ENCODE results near the gene APLNR.

Gene APLNR

DNA sequence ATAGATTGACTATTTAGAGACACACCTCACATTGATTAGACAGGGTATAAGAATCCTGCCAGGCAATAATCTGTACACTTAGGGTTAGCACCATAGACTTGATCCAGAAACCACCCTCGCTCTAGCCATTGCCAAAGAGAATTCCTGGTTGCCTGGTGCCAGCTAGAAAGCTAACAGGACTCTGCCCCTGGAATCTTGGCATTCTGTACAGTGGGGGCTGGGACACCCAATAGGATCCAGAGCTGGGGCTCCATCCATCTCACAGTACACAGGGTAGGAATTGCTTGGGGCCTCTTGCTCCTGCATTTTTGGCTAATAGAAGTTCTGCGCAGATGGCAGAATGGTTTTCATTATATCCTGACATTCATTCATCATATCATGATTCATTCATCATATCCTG is 3.0 kb upstream of the APLNR start:
- no peak overlapping the region for H3K4me3 ChIP-seq (ENCODE audit: low read depth, low read length)
- no peak for TF ChIP-seq CTCF (IDR thresholded peaks at IDR 0.05; ENCODE audit: low read depth, low read length)
- TF ChIP-seq MYC (IDR thresholded peaks at IDR 0.05; ENCODE audit: low read depth, low read length) = no peak
- no peak for TF ChIP-seq MAX (IDR thresholded peaks at IDR 0.05; ENCODE audit: low read depth, low read length)
- TF ChIP-seq POLR2A (IDR thresholded peaks at IDR 0.05; ENCODE audit: extremely low read depth, insufficient read length) = no peak
- DNase-seq (ENCODE audit: low read depth) = no peak

DNA sequence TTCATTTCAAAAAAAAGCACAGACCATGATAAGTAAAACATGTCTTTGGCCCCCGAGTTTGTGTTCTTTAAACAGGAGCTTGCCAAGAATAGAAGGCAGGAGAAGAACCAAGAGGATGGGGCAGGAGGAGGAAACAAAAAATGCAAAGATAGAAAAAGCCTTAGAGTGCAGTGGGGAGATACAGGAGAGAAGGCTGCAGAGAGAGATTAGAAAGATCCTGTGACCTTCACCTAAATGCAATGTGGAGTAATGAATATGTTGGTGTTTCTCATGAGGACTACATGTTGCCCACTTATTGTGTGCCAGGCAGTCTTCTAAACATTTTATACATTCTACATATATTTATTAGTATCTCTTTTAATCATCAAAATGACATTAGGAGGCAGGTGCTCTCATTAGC is 2.3 kb upstream of the APLNR start:
- DNase-seq (ENCODE audit: low read depth) = no peak
- H3K4me3 ChIP-seq (ENCODE audit: low read depth, low read length) = no peak overlapping the region
- TF ChIP-seq MAX (IDR thresholded peaks at IDR 0.05; ENCODE audit: low read depth, low read length) = no peak
- no peak for TF ChIP-seq CTCF (IDR thresholded peaks at IDR 0.05; ENCODE audit: low read depth, low read length)
- no peak for TF ChIP-seq MYC (IDR thresholded peaks at IDR 0.05; ENCODE audit: low read depth, low read length)
- TF ChIP-seq POLR2A (IDR thresholded peaks at IDR 0.05; ENCODE audit: extremely low read depth, insufficient read length) = no peak

GRCh38 chr11:57235761-57236703 is 1.0 kb downstream of the APLNR start:
- TF ChIP-seq MYC (IDR thresholded peaks at IDR 0.05; ENCODE audit: low read depth, low read length) (no peak), POLR2A (IDR thresholded peaks at IDR 0.05; ENCODE audit: extremely low read depth, insufficient read length) (no peak), CTCF (IDR thresholded peaks at IDR 0.05; ENCODE audit: low read depth, low read length) (no peak), MAX (IDR thresholded peaks at IDR 0.05; ENCODE audit: low read depth, low read length) (no peak)
- no peak for DNase-seq (ENCODE audit: low read depth)
- no peak overlapping the region for H3K4me3 ChIP-seq (ENCODE audit: low read depth, low read length)

GRCh38 chr11:57233702-57234101 is 3.3 kb downstream of the APLNR start:
- DNase-seq (ENCODE audit: low read depth) = no peak
- no peak for TF ChIP-seq POLR2A (IDR thresholded peaks at IDR 0.05; ENCODE audit: extremely low read depth, insufficient read length)
- TF ChIP-seq CTCF (IDR thresholded peaks at IDR 0.05; ENCODE audit: low read depth, low read length) = no peak
- TF ChIP-seq MYC (IDR thresholded peaks at IDR 0.05; ENCODE audit: low read depth, low read length) = no peak
- TF ChIP-seq MAX (IDR thresholded peaks at IDR 0.05; ENCODE audit: low read depth, low read length) = no peak
- no peak overlapping the region for H3K4me3 ChIP-seq (ENCODE audit: low read depth, low read length)

- TF ChIP-seq CTCF (IDR thresholded peaks at IDR 0.05; ENCODE audit: low read depth, low read length) = no peak
- no peak for TF ChIP-seq MYC (IDR thresholded peaks at IDR 0.05; ENCODE audit: low read depth, low read length)
- no peak for TF ChIP-seq MAX (IDR thresholded peaks at IDR 0.05; ENCODE audit: low read depth, low read length)
- no peak for TF ChIP-seq POLR2A (IDR thresholded peaks at IDR 0.05; ENCODE audit: extremely low read depth, insufficient read length)
- no peak for DNase-seq (ENCODE audit: low read depth)
- no peak overlapping the region for H3K4me3 ChIP-seq (ENCODE audit: low read depth, low read length)
These were observed 5.4 kb downstream of the APLNR start for GRCh38 chr11:57231539-57232253.
